Umbilical cord (tissue), 2 donors: ENCODE data around the gene CAMSAP2. TPM values are rescaled to one million over a fixed set of nuclear protein-coding genes. Genes with fewer than 3 reads are reported as not detected.

Experiments
- DNase-seq: peaks from one replicate; pipeline ENCODE4 v3.0.0-alpha.2; 2015; ENCODE audit warnings: low spot score
- total RNA-seq: library from RNA; depleted of rRNA; stranded (reverse); fragments of >200 nt; gene quantifications from one replicate; pipeline ENCODE4 v1.2.3, GENCODE V29; 2014; ENCODE audit warnings: low replicate concordance; ENCODE audit not compliant: insufficient read depth

Gene CAMSAP2
- total RNA-seq, 1 donor from 2014 or later, result 36.1 TPM

DNA sequence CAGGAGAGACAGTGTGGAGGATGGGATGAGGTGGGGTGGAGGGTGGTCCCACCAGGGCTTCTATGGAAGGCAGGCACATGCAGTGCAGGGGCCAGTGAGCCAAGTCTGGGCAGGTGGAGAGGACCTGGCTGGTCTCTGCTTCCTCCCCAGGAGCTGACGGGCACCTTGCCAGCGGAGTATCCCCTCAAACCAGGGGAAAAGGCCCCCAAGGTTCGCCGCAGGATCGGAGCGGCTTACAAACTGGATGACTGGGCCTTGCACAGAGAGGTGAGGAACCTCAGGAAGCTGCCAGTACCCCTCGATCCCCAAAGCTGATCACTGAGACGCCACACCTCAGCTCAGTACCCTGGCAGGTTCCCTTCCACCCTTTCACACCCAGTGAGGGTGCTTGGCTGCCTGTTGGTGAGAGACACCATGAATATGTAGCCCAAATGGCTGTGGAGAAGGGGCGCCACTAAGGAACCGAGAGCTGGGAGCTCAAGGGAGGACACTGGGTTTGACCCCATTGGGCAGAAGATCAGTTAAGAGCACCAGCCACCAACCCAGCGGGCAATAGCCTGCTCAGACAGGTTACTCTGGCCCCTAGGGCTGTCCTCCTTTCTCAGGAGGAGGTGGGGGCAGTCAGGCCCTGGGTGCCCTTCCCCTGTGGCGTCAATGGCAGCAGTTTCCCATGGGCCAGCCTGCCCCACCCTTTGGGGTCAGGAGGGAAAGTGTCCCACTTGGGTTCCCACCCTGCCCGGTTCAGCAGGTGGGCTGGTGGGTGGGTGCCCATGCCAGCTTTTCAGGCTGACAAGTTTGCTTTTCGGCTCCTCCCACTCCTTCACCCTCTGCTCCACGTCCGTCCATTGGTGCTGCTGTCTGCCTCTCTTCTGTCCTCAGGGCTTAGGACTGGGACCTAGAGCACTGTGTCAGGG is 161.5 kb downstream of the CAMSAP2 start:
- no peak for DNase-seq

DNA sequence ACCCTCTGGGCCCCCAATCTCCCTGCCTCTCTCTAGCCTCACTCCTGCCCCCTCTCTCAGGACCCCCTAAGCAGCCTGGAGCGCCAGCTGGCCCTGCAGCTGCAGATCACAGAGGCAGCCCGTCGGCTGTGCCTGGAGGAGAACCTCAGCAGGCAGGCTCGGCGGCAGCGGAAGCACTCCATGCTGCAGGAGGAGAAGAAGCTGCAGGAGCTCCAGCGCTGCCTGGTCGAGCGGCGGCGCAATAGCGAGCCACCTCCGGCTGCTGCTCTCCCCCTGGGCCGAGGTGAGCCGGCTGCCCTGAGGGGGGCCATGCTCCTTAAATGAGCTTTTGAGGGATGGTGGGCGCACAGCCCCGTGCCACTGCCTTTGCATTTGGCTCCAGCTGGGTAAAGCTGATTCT is 162.2 kb downstream of the CAMSAP2 start:
- no peak for DNase-seq

GRCh38 chr1:200901350-200901749 is 162.7 kb downstream of the CAMSAP2 start:
- DNase-seq, result no peak

DNA sequence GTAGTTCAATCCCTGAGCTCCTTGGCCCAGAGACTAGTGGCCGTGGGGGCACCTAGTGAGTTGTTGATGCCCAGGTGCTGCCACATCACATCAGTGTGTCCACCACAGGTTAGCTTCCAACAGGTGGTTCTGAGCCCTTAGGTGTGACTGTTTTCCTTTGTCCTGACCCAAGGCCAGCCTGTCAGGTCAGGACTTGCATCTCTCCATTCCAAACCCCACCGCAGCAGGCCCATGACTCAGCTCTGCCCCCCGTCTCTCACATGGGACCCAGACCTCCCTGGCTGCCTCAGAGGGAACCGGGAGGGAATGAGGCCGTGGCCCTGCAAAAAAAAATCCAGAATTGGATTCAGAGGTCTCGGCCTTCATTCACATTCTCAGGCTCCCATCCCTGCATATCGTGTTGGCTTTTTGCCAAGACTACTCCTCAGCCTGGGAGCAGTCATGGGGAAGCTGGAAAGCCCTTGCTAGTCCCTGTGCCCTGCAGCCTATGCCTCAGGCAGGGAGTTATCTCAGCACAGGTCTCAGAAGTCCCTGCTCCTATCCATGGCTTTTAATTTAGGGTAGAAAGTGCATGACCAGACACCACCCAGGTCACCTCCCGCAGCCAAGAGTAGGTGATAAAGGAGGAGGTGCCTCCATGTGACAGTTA is 163.2 kb downstream of the CAMSAP2 start:
- peak; percentile 19 for DNase-seq

GRCh38 chr1:200903793-200904192 is 165.1 kb downstream of the CAMSAP2 start:
- no peak for DNase-seq

DNA sequence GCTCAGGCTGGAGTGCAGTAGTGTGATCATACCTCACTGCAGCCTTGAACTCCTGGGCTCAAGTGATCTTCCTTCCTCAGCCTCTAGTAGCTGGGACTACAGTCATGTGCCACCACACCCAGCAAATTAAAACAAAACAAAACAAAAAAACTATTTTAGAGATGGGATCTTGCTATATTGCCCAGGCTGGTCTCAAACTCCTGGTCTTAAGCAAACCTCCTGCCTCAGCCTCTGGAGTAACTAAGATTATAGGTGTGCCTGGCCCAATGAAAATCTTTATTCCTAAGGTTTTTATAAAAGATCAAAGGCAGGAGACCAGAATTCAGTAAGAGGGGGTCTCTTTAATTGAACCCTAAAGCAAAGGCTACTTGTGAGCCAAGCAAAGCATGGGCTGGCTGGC is 166.1 kb downstream of the CAMSAP2 start:
- no peak for DNase-seq

GRCh38 chr1:200905411-200906052 is 166.8 kb downstream of the CAMSAP2 start:
- DNase-seq, result no peak

GRCh38 chr1:200906491-200906890 is 167.8 kb downstream of the CAMSAP2 start:
- no peak for DNase-seq

DNA sequence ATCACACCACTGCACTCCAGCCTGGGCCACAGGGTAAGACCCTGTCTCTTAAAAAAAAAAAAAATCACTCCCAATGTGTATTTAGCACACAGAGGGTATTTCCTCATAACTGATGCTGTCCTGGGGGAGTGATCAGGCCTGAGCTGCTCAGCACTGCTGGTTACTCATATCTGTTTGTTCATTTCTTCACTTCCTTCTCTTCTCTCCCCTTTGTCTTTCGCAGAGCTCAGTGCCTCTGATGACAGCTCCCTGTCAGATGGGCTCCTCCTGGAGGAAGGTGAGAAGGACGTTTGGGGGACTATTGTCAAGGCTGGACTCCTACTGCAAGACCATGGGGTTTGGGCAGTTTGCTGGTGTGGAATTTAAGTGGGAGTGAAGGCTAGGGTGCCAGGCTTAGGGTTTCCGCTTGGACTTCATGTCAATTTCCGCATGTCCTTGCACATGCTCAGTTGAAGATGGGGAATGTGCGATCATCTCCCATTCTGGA is 169.0 kb downstream of the CAMSAP2 start:
- DNase-seq, result no peak

- no peak for DNase-seq
Observed at GRCh38 chr1:200908191-200908868, 169.6 kb downstream of the CAMSAP2 start.

DNA sequence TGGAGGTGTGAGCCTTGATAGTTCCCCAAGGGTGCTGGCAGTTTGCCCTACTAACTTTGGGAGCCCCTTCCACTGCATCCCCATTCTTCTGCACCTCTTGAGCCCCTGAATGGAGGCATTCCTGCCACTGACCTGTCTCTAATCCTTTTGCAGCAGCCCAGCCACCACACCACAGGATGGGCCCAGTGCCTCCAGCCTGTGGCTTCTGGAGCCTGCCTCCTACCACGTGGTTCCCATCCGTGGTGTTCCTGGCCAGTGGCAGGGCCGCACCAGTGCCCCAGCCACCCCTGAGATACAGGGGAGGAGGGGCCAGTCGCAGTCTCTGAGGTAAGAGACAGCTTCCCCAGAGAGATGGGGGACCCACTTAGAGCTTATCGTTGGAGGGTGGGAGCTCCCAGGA is 170.4 kb downstream of the CAMSAP2 start:
- no peak for DNase-seq

GRCh38 chr1:200909757-200910239 is 171.1 kb downstream of the CAMSAP2 start:
- no peak for DNase-seq

Other genes starting within 250 kb of the CAMSAP2 start
- gene KIF14, start 118.1 kb upstream of the CAMSAP2 start, total RNA-seq, result 1.2 TPM
- 26.2 TPM for gene DDX59, start 69.0 kb upstream of the CAMSAP2 start, total RNA-seq
- gene GPR25, start 134.1 kb downstream of the CAMSAP2 start, total RNA-seq, result not detected
- 3.6 TPM for gene INAVA, start 156.0 kb downstream of the CAMSAP2 start, total RNA-seq